Parathyroid adenoma (tissue), 2 donors: ENCODE data around the gene GHRHR.

Source experiments
- H2AFZ ChIP-seq: fragments of 300-600 bp; sonication (generic); one replicate; pipeline ENCODE4 v1.7.0; 2017; ENCODE audit warnings: antibody characterized with exemption, mild to moderate bottlenecking
- H3K27ac ChIP-seq: fragments of 300-600 bp; sonication (generic); one replicate; pipeline ENCODE4 v1.7.0; 2017
- H3K27me3 ChIP-seq: fragments of 300-600 bp; sonication (generic); one replicate; pipeline ENCODE4 v1.7.0; 2017; ENCODE audit warnings: low read length; ENCODE audit not compliant: control insufficient read depth, insufficient read depth
- H3K36me3 ChIP-seq: fragments of 300-600 bp; sonication (generic); one replicate; pipeline ENCODE4 v1.7.0; 2017; ENCODE audit warnings: low read length; ENCODE audit not compliant: control insufficient read depth, insufficient read depth
- H3K4me1 ChIP-seq: fragments of 300-600 bp; sonication (generic); one replicate; pipeline ENCODE4 v1.7.0; 2017; ENCODE audit warnings: control low read depth
- H3K4me2 ChIP-seq: fragments of 300-600 bp; sonication (generic); one replicate; pipeline ENCODE4 v1.7.0; 2017; ENCODE audit warnings: low read length
- H3K4me3 ChIP-seq: fragments of 300-600 bp; sonication (generic); one replicate; pipeline ENCODE4 v1.7.0; 2017; ENCODE audit warnings: low read depth, low read length
- H3K79me2 ChIP-seq: fragments of 300-600 bp; sonication (generic); one replicate; pipeline ENCODE4 v1.7.0; 2017; ENCODE audit warnings: control low read depth
- H3K9ac ChIP-seq: fragments of 300-600 bp; sonication (generic); one replicate; pipeline ENCODE4 v1.7.0; 2017; ENCODE audit warnings: mild to moderate bottlenecking
- H3K9me3 ChIP-seq: fragments of 300-600 bp; sonication (generic); one replicate; pipeline ENCODE4 v1.7.0; 2017; ENCODE audit warnings: low read length; ENCODE audit not compliant: control insufficient read depth
- CTCF ChIP-seq: fragments of 300-600 bp; sonication (generic); IDR thresholded peaks from one replicate; pipeline ENCODE4 v1.7.0; 2017; ENCODE audit warnings: antibody characterized with exemption, mild to moderate bottlenecking
- donor health status: primary hyperparathyroidism.

The GHRHR gene

GRCh38 chr7:30923774-30924413 is 39.9 kb upstream of the GHRHR start:
- Histone ChIP-seq H3K27ac (no peak overlapping the region), H3K4me1 (no peaks in the 10 kb centered on the region), H3K79me2 (no peaks in the 10 kb centered on the region), H3K4me3 (no peak overlapping the region), H3K4me2 (no peak overlapping the region), H3K27me3 (no peaks in the 10 kb centered on the region), H3K36me3 (no peaks in the 10 kb centered on the region), H3K9ac (no peak overlapping the region), H3K9me3 (no peaks in the 10 kb centered on the region), H2AFZ (no peak overlapping the region)
- no peak for TF ChIP-seq CTCF

- Histone ChIP-seq H3K27me3 (no peaks in the 10 kb centered on the region), H3K27ac (no peak overlapping the region), H3K9ac (no peak overlapping the region), H3K9me3 (no peaks in the 10 kb centered on the region), H3K36me3 (no peaks in the 10 kb centered on the region), H3K4me3 (no peak overlapping the region), H3K79me2 (no peaks in the 10 kb centered on the region), H3K4me2 (no peak overlapping the region), H3K4me1 (no peaks in the 10 kb centered on the region), H2AFZ (no peak overlapping the region)
- no peak for TF ChIP-seq CTCF
These were observed 39.1 kb upstream of the GHRHR start for GRCh38 chr7:30924624-30925023.

- TF ChIP-seq CTCF: no peak
- H3K9me3 ChIP-seq: no peaks in the 10 kb centered on the region
- H3K4me1 ChIP-seq: no peaks in the 10 kb centered on the region
These were observed 38.6 kb upstream of the GHRHR start for GRCh38 chr7:30925117-30925516.

GRCh38 chr7:30925913-30926312 is 37.8 kb upstream of the GHRHR start:
- no peaks in the 10 kb centered on the region for H3K79me2 ChIP-seq
- H3K27ac ChIP-seq: no peak overlapping the region
- no peak overlapping the region for H3K9ac ChIP-seq
- H3K4me1 ChIP-seq: no peaks in the 10 kb centered on the region
- H2AFZ ChIP-seq: no peak overlapping the region
- H3K4me2 ChIP-seq: no peak overlapping the region
- no peaks in the 10 kb centered on the region for H3K9me3 ChIP-seq
- H3K36me3 ChIP-seq: no peaks in the 10 kb centered on the region
- no peaks in the 10 kb centered on the region for H3K27me3 ChIP-seq
- H3K4me3 ChIP-seq: no peak overlapping the region
- no peak for TF ChIP-seq CTCF

More at GRCh38 chr7:30925117-30925516, 38.6 kb upstream of the GHRHR start:
- no peak overlapping the region for H3K9ac ChIP-seq
- H3K36me3 ChIP-seq: no peaks in the 10 kb centered on the region
- no peaks in the 10 kb centered on the region for H3K27me3 ChIP-seq
- H3K4me2 ChIP-seq: no peak overlapping the region
- no peak overlapping the region for H3K4me3 ChIP-seq
- no peaks in the 10 kb centered on the region for H3K79me2 ChIP-seq
- H2AFZ ChIP-seq: no peak overlapping the region
- H3K27ac ChIP-seq: no peak overlapping the region

GRCh38 chr7:30926313-30926712 is 37.4 kb upstream of the GHRHR start:
- no peaks in the 10 kb centered on the region for H3K79me2 ChIP-seq
- H3K9me3 ChIP-seq: no peaks in the 10 kb centered on the region
- no peaks in the 10 kb centered on the region for H3K36me3 ChIP-seq
- no peak overlapping the region for H3K9ac ChIP-seq
- TF ChIP-seq CTCF: no peak
- H3K4me1 ChIP-seq: no peaks in the 10 kb centered on the region
- H3K4me2 ChIP-seq: no peak overlapping the region
- H3K4me3 ChIP-seq: no peak overlapping the region
- no peaks in the 10 kb centered on the region for H3K27me3 ChIP-seq
- no peak overlapping the region for H3K27ac ChIP-seq
- H2AFZ ChIP-seq: no peak overlapping the region
